Measurements from ENCODE around the gene URB1. TPM values are rescaled to one million over a fixed set of nuclear protein-coding genes. Genes with fewer than 3 reads are reported as not detected.
"Not testable (repeated sequence)": the region's sequence is repeated elsewhere in the genome, so short reads cannot be mapped to it uniquely, and the experiment has no call there.

The URB1 gene
- total RNA-seq, 4 donors from 2014 or later = 18.3 to 26.9 (median 20.7) TPM

DNA sequence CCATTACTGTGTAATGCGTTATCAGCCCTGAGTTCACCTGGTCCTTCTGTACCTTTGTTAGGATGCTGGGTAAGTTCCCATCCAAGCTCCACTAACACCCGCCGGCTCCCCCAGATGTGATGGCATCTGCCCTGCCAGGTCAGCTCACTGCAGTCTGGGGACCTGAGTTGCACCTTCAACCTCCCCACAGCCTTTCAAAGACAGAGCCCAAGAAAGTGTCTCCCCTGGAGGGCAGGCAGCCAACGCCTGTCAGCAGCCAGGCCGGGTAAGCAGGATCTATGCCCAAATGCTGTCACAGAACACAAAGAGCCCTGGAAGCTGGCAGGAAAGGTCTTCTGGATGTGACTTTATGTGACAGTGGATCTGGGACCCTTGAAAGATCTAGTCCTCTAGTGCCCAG is 80.5 kb downstream of the URB1 start:
- 96 to 97% methylated on average over 3 to 4 of the region's 5 CpGs for WGBS, 2 donors (ENCODE audit: low coverage in 1 of 2)
- Histone ChIP-seq H3K27ac (no peak overlapping the region), H3K4me3 (no peak overlapping the region), H3K4me1 (no peaks in the 10 kb centered on the region), H3K9me3 (no peaks in the 10 kb centered on the region), H3K27me3 (no peaks in the 10 kb centered on the region), H3K36me3 (peaks cover 0 to 83% of the 10 kb centered on the region in 2 donors)
- ATAC-seq = no peak
- TF ChIP-seq EP300 (IDR thresholded peaks at IDR 0.05) (no peak), POLR2A (IDR thresholded peaks at IDR 0.05) (no peak), POLR2AphosphoS5 (IDR thresholded peaks at IDR 0.05) (no peak)
- TF ChIP-seq, protein P1, sequence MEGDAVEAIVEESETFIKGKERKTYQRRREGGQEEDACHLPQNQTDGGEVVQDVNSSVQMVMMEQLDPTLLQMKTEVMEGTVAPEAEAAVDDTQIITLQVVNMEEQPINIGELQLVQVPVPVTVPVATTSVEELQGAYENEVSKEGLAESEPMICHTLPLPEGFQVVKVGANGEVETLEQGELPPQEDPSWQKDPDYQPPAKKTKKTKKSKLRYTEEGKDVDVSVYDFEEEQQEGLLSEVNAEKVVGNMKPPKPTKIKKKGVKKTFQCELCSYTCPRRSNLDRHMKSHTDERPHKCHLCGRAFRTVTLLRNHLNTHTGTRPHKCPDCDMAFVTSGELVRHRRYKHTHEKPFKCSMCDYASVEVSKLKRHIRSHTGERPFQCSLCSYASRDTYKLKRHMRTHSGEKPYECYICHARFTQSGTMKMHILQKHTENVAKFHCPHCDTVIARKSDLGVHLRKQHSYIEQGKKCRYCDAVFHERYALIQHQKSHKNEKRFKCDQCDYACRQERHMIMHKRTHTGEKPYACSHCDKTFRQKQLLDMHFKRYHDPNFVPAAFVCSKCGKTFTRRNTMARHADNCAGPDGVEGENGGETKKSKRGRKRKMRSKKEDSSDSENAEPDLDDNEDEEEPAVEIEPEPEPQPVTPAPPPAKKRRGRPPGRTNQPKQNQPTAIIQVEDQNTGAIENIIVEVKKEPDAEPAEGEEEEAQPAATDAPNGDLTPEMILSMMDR (IDR thresholded peaks at IDR 0.05) = no peak

DNA sequence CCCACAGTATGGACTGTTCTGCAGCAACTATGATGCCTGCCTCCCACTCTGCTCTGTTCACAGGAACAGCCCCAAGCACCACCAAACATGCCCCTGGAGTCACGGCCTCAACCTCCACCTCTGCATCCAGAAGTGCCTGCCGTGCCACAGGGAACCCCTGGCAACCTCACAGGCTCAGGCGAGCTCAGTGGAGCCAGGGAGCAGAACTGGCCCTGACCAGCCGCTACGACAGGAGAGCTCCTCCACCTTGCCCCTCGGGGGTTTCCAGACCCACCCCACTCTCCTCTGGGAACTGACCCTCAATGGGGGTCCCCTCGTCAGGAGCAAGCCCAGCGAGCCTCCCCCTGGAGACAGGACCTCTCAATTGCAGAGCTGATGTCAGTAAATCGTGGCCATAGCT is 81.2 kb downstream of the URB1 start:
- Histone ChIP-seq H3K9me3 (no peaks in the 10 kb centered on the region), H3K4me3 (no peak overlapping the region), H3K27me3 (no peaks in the 10 kb centered on the region), H3K27ac (no peak overlapping the region), H3K36me3 (peaks cover 0 to 76% of the 10 kb centered on the region in 2 donors), H3K4me1 (no peaks in the 10 kb centered on the region)
- no peak for ATAC-seq
- 100% methylated on average over 1 of the region's 9 CpGs; no CpG with 5 or more reads in 1 of the 2 donors for WGBS, 2 donors (ENCODE audit: low coverage in 1 of 2)
- TF ChIP-seq EP300 (IDR thresholded peaks at IDR 0.05) (no peak), POLR2AphosphoS5 (IDR thresholded peaks at IDR 0.05) (no peak), POLR2A (IDR thresholded peaks at IDR 0.05) (no peak)
- TF ChIP-seq, protein P1 (IDR thresholded peaks at IDR 0.05) = no peak

DNA sequence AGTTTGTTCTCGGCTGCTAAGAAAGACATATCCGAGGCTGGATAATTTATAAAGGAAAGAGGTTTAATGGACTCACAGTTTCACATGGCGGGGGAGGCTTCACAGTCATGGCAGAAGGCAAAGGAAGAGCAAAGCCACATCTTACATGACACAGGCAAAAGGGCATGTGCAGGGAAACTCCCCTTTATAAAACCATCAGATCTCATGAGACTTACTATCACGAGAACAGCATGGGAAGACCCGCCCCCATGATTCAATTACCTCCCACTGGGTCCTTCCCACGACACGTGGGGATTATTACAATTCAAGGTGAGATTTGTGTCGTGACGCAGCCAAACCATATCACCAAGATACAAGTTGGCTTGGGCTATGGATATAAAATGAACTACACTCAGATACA is 81.8 kb downstream of the URB1 start:
- not testable (repeated sequence) for H3K4me1 ChIP-seq, ATAC-seq, H3K27ac ChIP-seq, H3K27me3 ChIP-seq, H3K4me3 ChIP-seq, H3K9me3 ChIP-seq
- 85 to 92% methylated on average over 6 to 9 of the region's 9 CpGs for WGBS, 2 donors (ENCODE audit: low coverage in 1 of 2)
- peaks cover 0 to 70% of the 10 kb centered on the region in 2 donors for H3K36me3 ChIP-seq

DNA sequence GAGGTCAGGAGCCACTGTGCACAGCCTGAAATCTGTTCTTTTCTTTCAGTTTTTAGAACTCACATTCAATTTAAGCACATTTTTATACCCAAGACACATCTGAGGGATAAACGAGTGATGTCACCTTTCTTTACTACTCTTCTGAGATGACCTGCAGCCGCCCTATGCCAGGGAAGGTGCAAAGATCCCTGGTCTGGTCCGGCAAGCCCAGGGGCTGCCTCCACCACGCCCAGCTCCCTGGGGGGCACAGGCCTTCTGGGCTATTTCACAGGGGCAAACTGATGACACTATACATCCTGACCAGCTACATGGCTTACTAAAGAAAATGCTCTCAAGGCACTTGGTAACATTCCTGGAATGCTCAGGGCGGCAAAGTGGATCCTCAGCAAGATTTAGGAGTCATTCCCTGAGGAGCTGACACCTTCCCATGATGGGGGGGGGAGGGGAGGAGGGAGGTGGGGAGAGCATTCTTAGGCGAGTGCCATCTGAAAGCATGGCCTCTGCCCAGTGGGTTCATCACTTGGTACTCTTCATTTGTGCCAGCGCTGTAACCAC is 82.8 kb downstream of the URB1 start:
- 84 to 100% methylated on average over 2 to 5 of the region's 7 CpGs for WGBS, 2 donors (ENCODE audit: low coverage in 1 of 2)
- no peaks in the 10 kb centered on the region for H3K4me1 ChIP-seq
- TF ChIP-seq, protein P1 (IDR thresholded peaks at IDR 0.05) = no peak
- no peak for TF ChIP-seq EP300 (IDR thresholded peaks at IDR 0.05)
- TF ChIP-seq POLR2AphosphoS5 (IDR thresholded peaks at IDR 0.05) = no peak
- no peak for TF ChIP-seq POLR2A (IDR thresholded peaks at IDR 0.05)
- peaks cover 0 to 60% of the 10 kb centered on the region in 2 donors for H3K36me3 ChIP-seq
- no peaks in the 10 kb centered on the region for H3K9me3 ChIP-seq
- no peak for ATAC-seq
- H3K27me3 ChIP-seq = no peaks in the 10 kb centered on the region
- no peak overlapping the region for H3K4me3 ChIP-seq
- no peak overlapping the region for H3K27ac ChIP-seq

DNA sequence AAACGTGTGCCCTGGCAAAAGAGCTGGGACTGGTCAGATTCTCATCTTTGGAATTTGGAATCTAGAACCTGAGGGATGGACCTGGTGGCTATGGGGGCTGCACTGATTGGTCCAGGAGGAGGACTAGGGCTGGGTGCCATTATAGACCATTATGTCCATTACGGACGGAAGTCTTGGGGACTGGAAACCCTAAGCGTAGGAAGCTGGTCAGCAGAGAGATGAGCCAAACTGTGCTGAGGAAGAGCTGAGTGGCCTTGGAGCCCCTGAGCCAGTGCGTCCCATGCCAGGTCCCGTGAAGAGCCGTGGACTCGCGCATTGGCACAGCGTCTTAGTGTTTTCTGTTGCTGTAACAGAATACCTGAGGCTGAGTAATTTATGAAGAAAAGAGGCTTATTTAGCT is 84.1 kb downstream of the URB1 start:
- Histone ChIP-seq H3K27ac (no peak overlapping the region), H3K4me1 (no peaks in the 10 kb centered on the region), H3K9me3 (no peaks in the 10 kb centered on the region), H3K36me3 (peaks cover 0 to 48% of the 10 kb centered on the region in 2 donors), H3K27me3 (no peaks in the 10 kb centered on the region), H3K4me3 (no peak overlapping the region)
- ATAC-seq = no peak
- WGBS, 2 donors (ENCODE audit: low coverage in 1 of 2) = 80 to 93% methylated on average over 4 to 9 of the region's 10 CpGs
- TF ChIP-seq, protein P1 (IDR thresholded peaks at IDR 0.05) = no peak
- TF ChIP-seq POLR2AphosphoS5 (IDR thresholded peaks at IDR 0.05) = no peak
- no peak for TF ChIP-seq EP300 (IDR thresholded peaks at IDR 0.05)
- TF ChIP-seq POLR2A (IDR thresholded peaks at IDR 0.05) = no peak
